Mesendoderm (in vitro differentiated cells): ENCODE measurements around the gene GLIS1.

ENCODE experiments used
- DNase-seq: peaks from one replicate; pipeline ENCODE4 v3.0.0; 2013
- H2AK5ac ChIP-seq: 2 replicates; pipeline ENCODE4 v1.6.1; 2013; ENCODE audit warnings: low read length, inconsistent platforms
- H2BK120ac ChIP-seq: 2 replicates; pipeline ENCODE4 v1.6.1; 2013; ENCODE audit warnings: low read depth, mild to moderate bottlenecking, low read length, moderate library complexity, mixed read lengths
- H2BK15ac ChIP-seq: replicated peaks from 2 replicates; pipeline ENCODE4 v1.6.1; 2013; ENCODE audit warnings: low read depth, mild to moderate bottlenecking, moderate library complexity
- H2BK5ac ChIP-seq: 2 replicates; pipeline ENCODE4 v1.6.1; 2013; ENCODE audit warnings: low read length, inconsistent platforms
- H3K18ac ChIP-seq: 2 replicates; pipeline ENCODE4 v1.6.1; 2013; ENCODE audit warnings: mild to moderate bottlenecking, low read length, mixed read lengths
- H3K23ac ChIP-seq: one replicate; pipeline ENCODE4 v1.6.1; 2013; ENCODE audit warnings: low read length
- H3K27ac ChIP-seq: 2 replicates; pipeline ENCODE4 v1.5.1; 2013; ENCODE audit warnings: low read depth, mild to moderate bottlenecking, inconsistent platforms, low read length, moderate library complexity
- H3K27me3 ChIP-seq: 2 replicates; pipeline ENCODE4 v1.6.1; 2013; ENCODE audit warnings: low read length, control low read depth, mild to moderate bottlenecking, inconsistent platforms; ENCODE audit not compliant: insufficient read depth, poor library complexity
- H3K36me3 ChIP-seq: 2 replicates; pipeline ENCODE4 v1.6.1; 2013; ENCODE audit warnings: low read length, inconsistent platforms; ENCODE audit not compliant: control insufficient read depth, insufficient read depth
- H3K4ac ChIP-seq: one replicate; pipeline ENCODE4 v1.6.1; 2013; ENCODE audit warnings: low read depth, mild to moderate bottlenecking, low read length, moderate library complexity
- H3K4me1 ChIP-seq: 2 replicates; pipeline ENCODE4 v1.6.1; 2013; ENCODE audit warnings: low read depth, low read length, inconsistent platforms; ENCODE audit not compliant: control insufficient read depth
- H3K4me2 ChIP-seq: 2 replicates; pipeline ENCODE4 v1.6.1; 2013; ENCODE audit warnings: low read length
- H3K4me3 ChIP-seq: 2 replicates; pipeline ENCODE4 v1.5.1; 2013; ENCODE audit warnings: mild to moderate bottlenecking, low read length
- H3K56ac ChIP-seq: one replicate; pipeline ENCODE4 v1.6.1; 2013; ENCODE audit warnings: low read length
- H3K79me1 ChIP-seq: 2 replicates; pipeline ENCODE4 v1.6.1; 2013; ENCODE audit warnings: low read length, inconsistent platforms
- H3K79me2 ChIP-seq: 2 replicates; pipeline ENCODE4 v1.6.1; 2013; ENCODE audit warnings: mild to moderate bottlenecking, low read length; ENCODE audit not compliant: control insufficient read depth, insufficient read depth
- H3K9ac ChIP-seq: 2 replicates; pipeline ENCODE4 v1.6.1; 2013; ENCODE audit warnings: low read length, inconsistent platforms
- H4K5ac ChIP-seq: one replicate; pipeline ENCODE4 v1.6.1; 2013; ENCODE audit warnings: low read length
- H4K8ac ChIP-seq: one replicate; pipeline ENCODE4 v1.6.1; 2013; ENCODE audit warnings: low read depth, mild to moderate bottlenecking, control low read depth, low read length, moderate library complexity
- WGBS: extraction: QIAGEN DNeasy Blood & Tissue Kit; methylation state at CpG from one replicate; pipeline ENCODE4 v1.1.7; 2013; ENCODE audit warnings: low lambda C conversion rate, missing lambda C conversion rate; ENCODE audit not compliant: insufficient coverage; ENCODE audit errors: extremely low coverage; 5-methylcytosine and 5-hydroxymethylcytosine counted together

The GLIS1 gene

DNA sequence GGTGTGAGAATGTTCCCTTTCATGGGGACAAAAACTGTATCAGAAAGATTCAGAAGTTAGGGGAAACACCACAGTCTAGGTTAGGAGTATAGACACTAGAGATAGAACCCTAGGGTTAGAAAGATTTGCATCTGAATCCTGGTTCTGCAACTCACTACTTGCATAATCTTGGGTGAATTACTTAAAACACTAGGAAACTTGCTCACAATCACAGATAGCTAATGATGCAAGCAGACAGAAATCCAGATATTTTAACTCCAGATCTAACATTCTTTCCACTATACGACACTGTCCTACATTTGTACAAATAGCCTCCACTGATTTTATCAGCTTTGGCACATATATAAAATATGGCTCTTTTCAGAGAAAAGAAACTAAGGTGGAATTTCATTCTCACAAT is 30.8 kb upstream of the GLIS1 start:
- no peaks in the 10 kb centered on the region for H3K4me1 ChIP-seq
- no peaks in the 10 kb centered on the region for H3K27me3 ChIP-seq
- H3K4ac ChIP-seq, result no peak overlapping the region
- no peak overlapping the region for H2BK15ac ChIP-seq
- H3K56ac ChIP-seq, result no peak overlapping the region
- no peak overlapping the region for H3K18ac ChIP-seq
- no peak for DNase-seq
- no CpG with 5 or more reads among the region's 1 CpG for WGBS
- H3K79me1 ChIP-seq, result no peaks in the 10 kb centered on the region
- H3K4me2 ChIP-seq, result no peak overlapping the region
- no peak overlapping the region for H2AK5ac ChIP-seq
- H3K23ac ChIP-seq, result no peak overlapping the region
- H4K8ac ChIP-seq, result no peak overlapping the region
- H3K36me3 ChIP-seq, result no peaks in the 10 kb centered on the region
- no peak overlapping the region for H2BK120ac ChIP-seq
- no peaks in the 10 kb centered on the region for H3K79me2 ChIP-seq
- H3K4me3 ChIP-seq, result no peak overlapping the region
- no peak overlapping the region for H3K27ac ChIP-seq
- no peak overlapping the region for H2BK5ac ChIP-seq
- no peak overlapping the region for H3K9ac ChIP-seq
- no peak overlapping the region for H4K5ac ChIP-seq

DNA sequence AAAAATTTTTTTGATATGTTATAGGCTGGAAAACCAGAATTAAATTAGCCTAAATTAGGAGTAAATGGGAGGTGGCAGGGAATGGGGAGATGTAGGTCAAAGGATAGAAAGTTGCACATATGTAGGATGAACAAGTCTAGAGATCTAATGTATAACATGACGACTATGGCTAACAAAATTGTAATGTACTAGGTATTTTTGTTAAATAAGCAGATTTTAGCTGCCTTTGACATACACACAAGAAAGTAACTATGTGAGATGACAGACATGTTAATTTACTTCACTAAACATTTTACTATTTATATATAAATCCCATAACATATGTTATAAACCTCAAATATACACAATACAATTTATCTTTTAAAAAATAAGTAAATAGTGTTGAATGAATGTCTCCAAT is 30.2 kb upstream of the GLIS1 start:
- H3K56ac ChIP-seq, result no peak overlapping the region
- H3K18ac ChIP-seq, result no peak overlapping the region
- no peak overlapping the region for H3K4me2 ChIP-seq
- no peak overlapping the region for H3K4me3 ChIP-seq
- no peak overlapping the region for H3K9ac ChIP-seq
- no peak overlapping the region for H2BK15ac ChIP-seq
- no peak overlapping the region for H2BK5ac ChIP-seq
- H2BK120ac ChIP-seq, result no peak overlapping the region
- H3K4me1 ChIP-seq, result no peaks in the 10 kb centered on the region
- H3K23ac ChIP-seq, result no peak overlapping the region
- H3K27me3 ChIP-seq, result no peaks in the 10 kb centered on the region
- no peaks in the 10 kb centered on the region for H3K79me2 ChIP-seq
- no peak overlapping the region for H4K5ac ChIP-seq
- H3K27ac ChIP-seq, result no peak overlapping the region
- H4K8ac ChIP-seq, result no peak overlapping the region
- H3K4ac ChIP-seq, result no peak overlapping the region
- no peaks in the 10 kb centered on the region for H3K79me1 ChIP-seq
- no CpG with 5 or more reads among the region's 1 CpG for WGBS
- no peaks in the 10 kb centered on the region for H3K36me3 ChIP-seq
- no peak for DNase-seq
- H2AK5ac ChIP-seq, result no peak overlapping the region

DNA sequence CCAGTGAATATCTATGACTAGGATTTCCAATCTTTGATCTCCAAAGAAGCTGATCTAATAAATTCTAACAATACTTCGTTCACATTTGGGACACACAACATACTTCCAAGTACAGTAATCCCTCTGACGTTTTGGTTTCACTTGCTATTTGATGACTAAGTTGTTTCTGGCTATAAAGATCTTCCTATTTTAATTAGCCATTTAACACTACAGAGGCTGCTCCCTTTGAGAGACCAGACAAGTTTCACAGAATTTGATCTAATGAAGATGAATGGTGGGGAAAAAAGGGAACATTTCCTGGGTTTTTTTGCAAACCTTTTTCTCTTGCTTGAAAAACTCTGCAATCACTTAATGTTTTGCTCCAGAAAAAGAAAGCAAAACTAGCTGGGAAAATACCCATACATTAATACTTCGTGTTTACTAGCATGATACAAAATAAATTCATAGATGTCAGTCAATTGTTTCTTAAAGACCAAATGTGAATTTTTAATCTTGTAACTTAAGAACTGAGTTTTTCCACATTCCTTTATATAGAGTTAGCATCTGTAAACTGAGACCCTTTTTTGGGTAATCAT is 28.0 kb upstream of the GLIS1 start:
- Histone ChIP-seq H3K27me3 (no peaks in the 10 kb centered on the region), H3K18ac (no peak overlapping the region), H2BK120ac (no peak overlapping the region), H2AK5ac (no peak overlapping the region), H2BK5ac (no peak overlapping the region), H3K79me2 (no peaks in the 10 kb centered on the region), H3K56ac (no peak overlapping the region), H3K4me2 (no peak overlapping the region), H3K4me1 (no peaks in the 10 kb centered on the region), H4K8ac (no peak overlapping the region), H3K79me1 (no peaks in the 10 kb centered on the region), H3K4ac (no peak overlapping the region), H3K23ac (no peak overlapping the region), H2BK15ac (no peak overlapping the region), H4K5ac (no peak overlapping the region), H3K36me3 (no peaks in the 10 kb centered on the region), H3K9ac (no peak overlapping the region), H3K4me3 (no peak overlapping the region), H3K27ac (no peak overlapping the region)
- no CpG with 5 or more reads among the region's 3 CpGs for WGBS
- DNase-seq, result no peak

DNA sequence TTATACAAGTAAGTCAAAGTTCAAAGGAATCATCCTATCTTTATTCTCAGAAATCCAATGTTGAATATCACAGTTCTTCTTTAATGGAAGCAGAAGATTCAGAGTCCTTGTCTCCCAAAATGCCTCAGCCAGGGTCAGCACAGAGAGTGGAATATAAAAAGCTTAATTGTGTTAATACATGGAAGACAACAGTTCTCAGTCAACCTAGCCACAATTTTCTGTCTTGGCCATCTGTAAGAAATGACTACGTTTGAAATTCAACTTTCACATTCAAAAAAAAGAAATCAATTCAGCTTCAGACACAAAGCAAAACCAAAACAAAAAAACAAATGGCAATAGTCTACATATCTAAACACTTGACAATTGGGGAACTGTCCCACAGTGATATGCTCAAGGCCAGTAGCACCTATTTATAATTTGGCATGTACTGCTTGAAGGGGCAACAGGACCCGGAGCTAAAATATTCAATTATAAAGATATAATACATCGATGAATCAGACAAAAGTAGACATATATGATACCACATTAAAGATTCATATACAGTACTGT is 27.3 kb upstream of the GLIS1 start:
- Histone ChIP-seq H3K27ac (no peak overlapping the region), H2BK120ac (no peak overlapping the region)

DNA sequence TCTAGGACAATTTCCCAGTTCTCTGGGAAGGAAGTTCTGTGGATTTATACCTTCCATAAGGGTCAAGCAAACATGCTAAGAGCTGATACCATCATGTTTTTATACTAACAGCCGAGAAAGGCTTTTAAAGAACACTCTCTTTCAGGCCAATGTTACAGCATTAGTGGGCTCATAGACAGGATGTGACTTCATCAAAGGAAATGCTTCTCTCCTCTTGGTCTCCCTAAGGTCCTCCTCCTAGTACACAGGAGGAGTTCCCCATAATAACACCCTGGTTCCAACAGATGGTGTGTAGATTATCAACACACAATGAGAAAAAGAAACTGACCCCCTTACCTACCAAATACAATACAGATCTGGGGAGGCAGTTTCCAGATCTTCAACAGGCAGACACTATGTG is 26.7 kb upstream of the GLIS1 start:
- Histone ChIP-seq H3K18ac (no peak overlapping the region), H3K23ac (no peak overlapping the region), H4K8ac (no peak overlapping the region), H3K79me1 (no peaks in the 10 kb centered on the region), H3K9ac (no peak overlapping the region), H3K4ac (no peak overlapping the region), H3K4me2 (no peak overlapping the region), H2AK5ac (no peak overlapping the region), H3K56ac (no peak overlapping the region), H3K4me1 (no peaks in the 10 kb centered on the region), H4K5ac (no peak overlapping the region), H3K27me3 (no peaks in the 10 kb centered on the region), H3K79me2 (no peaks in the 10 kb centered on the region), H2BK15ac (no peak overlapping the region), H3K27ac (no peak overlapping the region), H2BK120ac (no peak overlapping the region), H3K36me3 (no peaks in the 10 kb centered on the region), H2BK5ac (no peak overlapping the region), H3K4me3 (no peak overlapping the region)
- no CpG with 5 or more reads among the region's 1 CpG for WGBS
- peak; percentile 37 for DNase-seq

More for the DNA sequence above, 27.3 kb upstream of the GLIS1 start:
- H3K4me2 ChIP-seq, result no peak overlapping the region
- H3K27me3 ChIP-seq, result no peaks in the 10 kb centered on the region
- H3K18ac ChIP-seq, result no peak overlapping the region
- no peak overlapping the region for H2BK5ac ChIP-seq
- WGBS, result no CpG with 5 or more reads among the region's 3 CpGs
- H3K79me1 ChIP-seq, result no peaks in the 10 kb centered on the region
- DNase-seq, result no peak
- no peak overlapping the region for H4K8ac ChIP-seq
- no peak overlapping the region for H3K9ac ChIP-seq
- H3K23ac ChIP-seq, result no peak overlapping the region
- no peaks in the 10 kb centered on the region for H3K36me3 ChIP-seq
- no peak overlapping the region for H3K4me3 ChIP-seq
- no peaks in the 10 kb centered on the region for H3K79me2 ChIP-seq
- no peak overlapping the region for H3K4ac ChIP-seq
- no peak overlapping the region for H2BK15ac ChIP-seq
- no peaks in the 10 kb centered on the region for H3K4me1 ChIP-seq
- H4K5ac ChIP-seq, result no peak overlapping the region
- H2AK5ac ChIP-seq, result no peak overlapping the region
- H3K56ac ChIP-seq, result no peak overlapping the region

DNA sequence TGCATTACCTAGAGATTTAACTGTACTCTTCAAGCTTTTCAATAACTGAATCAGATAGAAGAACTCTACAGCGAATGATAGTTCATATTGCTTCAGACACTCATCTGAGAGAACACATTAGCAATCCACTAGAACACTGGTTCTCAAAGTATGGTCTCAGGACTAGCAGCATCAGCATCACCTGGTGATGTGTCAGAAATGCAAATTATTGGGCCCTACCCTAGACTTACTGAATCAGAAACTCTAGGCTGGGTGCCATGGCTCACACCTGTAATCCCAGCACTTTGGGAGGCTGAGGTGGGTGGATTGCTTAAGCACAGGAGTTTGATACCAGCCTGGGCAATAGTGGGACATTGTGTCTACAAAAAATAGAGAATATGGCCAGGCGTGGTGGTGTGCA is 24.9 kb upstream of the GLIS1 start:
- Histone ChIP-seq H2AK5ac (no peak overlapping the region), H3K4me3 (no peak overlapping the region), H2BK15ac (no peak overlapping the region), H3K4ac (no peak overlapping the region), H3K18ac (no peak overlapping the region), H4K8ac (no peak overlapping the region), H3K23ac (no peak overlapping the region), H3K27ac (no peak overlapping the region), H3K79me2 (no peaks in the 10 kb centered on the region), H4K5ac (no peak overlapping the region), H2BK5ac (no peak overlapping the region), H3K79me1 (no peaks in the 10 kb centered on the region), H3K36me3 (no peaks in the 10 kb centered on the region), H3K56ac (no peak overlapping the region), H3K9ac (no peak overlapping the region), H3K4me1 (no peaks in the 10 kb centered on the region), H2BK120ac (no peak overlapping the region), H3K27me3 (no peaks in the 10 kb centered on the region), H3K4me2 (no peak overlapping the region)
- no peak for DNase-seq
- no CpG with 5 or more reads among the region's 2 CpGs for WGBS
